HG03432 (cell line): ENCODE results near the gene SIX5.

ENCODE experiments used
- ATAC-seq: cut with Tn5 transposase; IDR thresholded peaks from one replicate; pipeline ENCODE4 v1.9.1; 2021; ENCODE audit warnings: mild to moderate bottlenecking, moderate library complexity; ENCODE audit not compliant: unreplicated experiment

SIX5 gene

DNA sequence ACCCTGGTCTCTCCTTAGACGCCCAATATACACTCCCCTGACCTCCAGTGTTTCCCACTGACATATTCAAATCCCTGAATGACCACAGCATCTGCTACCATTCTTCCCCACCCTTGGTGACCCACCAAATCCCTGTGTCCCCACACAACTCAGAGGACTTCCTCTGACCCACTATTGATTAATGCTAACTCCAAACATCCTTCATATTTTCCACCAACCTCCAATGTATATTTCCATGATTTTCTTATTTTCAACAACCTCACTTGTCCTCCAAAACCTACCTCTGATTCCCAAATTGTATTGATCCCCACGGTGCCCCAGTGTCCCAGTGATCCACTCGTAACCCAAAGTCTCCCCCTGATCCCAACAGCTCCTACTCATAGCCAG lies 24.1 kb upstream of the SIX5 start:
- ATAC-seq, result no peak

DNA sequence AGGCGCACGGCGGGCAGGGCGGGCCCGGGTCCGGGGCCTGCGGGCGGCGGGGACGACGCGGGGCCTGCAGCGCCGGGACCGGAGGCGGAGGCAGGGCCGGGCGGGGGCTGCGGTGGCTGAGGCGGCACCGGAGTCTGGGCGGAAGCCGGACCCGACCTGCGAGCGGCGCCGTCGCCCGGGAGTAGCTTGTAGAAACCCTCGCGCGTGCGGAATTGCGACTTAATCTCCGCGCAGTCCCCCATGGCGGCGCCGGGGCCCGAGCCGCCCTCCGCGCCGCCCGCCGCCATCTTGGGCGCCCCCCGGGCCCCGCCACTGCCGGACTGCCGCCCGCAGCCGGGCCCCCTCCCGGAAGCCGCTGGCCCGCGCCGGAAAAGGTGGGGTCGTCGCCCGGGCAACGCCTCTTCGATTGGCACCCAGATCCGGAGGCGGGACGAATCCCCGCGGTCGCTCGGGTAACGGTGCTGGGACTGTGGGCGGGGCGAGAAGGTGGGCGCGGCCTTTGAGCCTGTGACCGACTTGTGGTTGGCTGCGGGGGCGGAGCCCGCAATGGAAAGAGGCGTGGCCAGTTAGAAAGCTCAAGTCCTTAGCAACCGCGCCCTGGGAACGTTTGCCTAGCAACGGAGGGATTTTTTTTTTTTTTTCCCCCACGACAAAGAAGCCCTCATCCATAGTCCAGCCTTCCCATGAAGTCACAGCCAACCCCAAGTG lies 23.6 kb upstream of the SIX5 start, which contains the start of gene DMWD:
DMWD (minus strand) TSS at position 376 of the 708 bp plus-strand sequence; CDS start at position 287, 89 bp downstream.
- ATAC-seq, result peak; percentile 88

DNA sequence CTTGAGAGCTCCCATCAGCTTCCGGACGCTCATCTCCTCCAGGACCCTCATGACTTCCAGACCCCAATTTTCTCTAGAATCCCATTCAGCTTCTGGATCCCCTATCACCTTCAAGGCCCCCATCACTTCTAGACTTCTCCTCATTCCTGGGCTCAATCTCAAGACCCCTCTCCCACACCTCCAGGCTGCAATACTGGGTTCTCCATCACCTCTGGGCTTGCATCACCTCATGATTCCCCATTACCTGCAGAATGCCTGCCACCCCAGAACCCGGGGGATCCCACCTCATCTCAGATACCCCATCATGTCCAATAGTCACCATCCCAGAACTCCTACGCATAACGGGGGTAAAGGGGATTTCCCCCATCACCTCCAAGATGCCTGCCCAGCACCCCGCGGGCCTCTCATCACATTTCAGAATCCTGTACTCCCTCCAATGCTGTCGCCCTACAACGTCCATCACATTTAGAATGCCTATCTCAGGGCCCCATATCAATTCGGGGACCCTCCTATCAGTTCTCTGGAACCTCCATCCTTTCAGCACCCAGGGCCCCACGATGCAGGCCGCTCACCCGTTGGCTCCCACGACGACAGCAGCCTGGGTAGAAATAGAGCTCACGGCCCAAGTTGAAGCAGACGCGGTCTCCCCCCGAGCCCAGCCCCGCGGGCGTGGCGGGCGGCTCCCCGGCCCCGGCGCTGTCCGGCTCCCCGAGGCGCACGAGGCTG lies 22.9 kb upstream of the SIX5 start:
- peak; percentile 29 for ATAC-seq

DNA sequence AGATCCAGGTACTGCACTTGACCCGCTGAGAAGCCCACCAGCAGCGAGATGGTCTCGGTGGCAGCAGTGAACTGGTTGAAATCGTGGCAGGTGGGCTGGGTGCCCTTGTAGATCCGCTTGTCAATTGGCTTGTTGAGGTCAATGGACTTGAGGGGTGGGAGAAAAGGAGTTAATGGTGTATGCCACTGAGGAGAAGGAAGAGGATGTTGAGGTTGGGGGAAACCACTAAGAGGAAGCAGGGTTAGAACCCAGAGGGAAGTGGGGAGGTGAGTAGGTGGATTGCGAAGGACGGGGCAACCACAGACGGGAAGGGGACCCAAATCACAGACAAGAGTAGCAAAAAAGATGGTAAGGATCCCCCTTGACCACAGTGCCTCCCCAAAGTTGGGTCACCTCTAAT lies 21.9 kb upstream of the SIX5 start:
- ATAC-seq, result no peak

DNA sequence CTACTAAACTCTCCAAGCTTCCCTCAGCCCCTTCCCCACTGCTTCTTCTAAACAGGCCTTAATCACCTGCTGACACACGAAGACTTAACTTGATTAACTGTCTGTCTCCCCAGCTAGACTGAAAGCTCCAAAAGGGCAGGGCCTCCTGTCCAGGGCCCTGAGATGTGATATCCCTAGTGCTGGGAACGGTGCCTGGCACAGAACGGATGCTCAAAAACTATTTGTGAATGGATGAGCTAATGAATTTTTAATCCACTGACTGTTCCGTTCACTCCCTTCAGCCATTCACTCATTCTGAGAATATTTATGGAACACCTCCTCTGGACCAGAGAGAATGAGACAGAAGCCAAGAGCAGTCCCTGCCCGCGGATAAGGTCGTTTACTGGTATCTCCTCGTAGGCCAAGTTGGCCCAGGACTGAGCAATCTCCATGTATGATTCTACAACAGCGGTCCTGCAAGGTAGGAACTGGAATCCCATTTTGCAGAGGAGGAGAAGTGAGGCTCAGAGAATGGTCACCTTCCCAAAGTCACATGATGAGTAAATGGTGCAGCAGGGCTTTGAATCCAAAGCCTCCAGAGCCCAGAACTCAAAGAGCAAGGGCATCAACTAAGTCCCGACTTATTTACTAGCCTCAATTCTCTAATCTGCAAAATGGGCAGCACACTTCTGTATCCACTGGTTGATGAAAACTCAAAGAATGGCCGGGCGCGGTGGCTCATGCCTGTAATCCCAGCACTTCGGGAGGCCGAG lies 20.2 kb upstream of the SIX5 start:
- no peak for ATAC-seq

DNA sequence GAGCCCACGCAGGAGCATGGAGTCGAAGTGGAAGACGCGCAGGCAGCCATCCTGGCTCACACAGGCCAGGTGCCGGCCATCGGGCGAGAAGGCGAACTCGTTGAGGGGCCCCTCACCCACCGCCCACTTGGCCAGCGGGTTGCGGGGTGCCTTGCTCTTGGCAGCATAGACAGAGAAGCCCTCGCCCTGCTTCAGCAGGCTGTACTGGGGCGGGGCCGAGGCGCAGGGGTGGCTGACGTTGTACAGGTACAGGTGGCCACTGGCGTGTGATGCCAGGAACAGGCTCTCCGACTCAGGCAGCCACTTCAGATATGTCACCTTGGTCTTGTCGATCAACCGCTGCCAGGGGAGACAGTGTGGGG lies 17.5 kb upstream of the SIX5 start:
- no peak for ATAC-seq

DNA sequence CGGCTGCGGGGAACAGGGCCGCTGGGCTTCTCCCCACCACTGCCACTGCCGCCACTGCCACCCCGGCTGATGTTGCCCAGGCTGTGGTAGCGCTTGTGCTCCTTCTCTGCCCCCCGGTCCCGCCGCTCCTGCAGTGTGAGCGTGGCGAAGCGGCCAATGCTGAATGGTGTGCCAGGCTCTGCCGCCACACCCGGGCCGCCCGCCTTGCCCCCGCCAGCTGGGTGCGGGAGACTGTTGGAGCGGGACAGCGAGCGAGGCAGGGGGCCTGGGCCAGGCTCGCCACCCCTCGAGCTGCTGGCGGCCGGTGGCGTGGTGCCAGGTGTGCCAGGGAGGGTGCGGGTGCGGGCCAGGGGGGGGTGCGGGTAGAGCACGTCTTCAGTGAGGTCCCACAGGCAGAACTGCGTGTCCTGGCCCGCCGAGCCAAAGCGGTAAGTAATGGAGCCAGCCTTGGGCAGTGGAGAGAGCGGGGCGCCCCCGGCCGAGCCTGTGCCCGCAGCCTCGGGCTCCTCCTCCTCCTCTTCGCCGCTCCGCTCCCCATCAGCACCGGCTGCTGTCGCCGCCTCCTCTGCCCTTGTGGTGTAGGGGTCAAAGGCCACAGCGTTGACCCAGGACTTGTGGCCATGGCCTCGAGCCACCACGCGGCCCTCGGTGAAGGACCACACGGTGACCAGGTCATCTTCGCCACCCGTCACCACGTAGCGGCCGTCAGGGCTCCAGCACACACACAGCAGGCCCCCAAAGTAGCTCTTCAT lies 16.9 kb upstream of the SIX5 start:
- no peak for ATAC-seq

DNA sequence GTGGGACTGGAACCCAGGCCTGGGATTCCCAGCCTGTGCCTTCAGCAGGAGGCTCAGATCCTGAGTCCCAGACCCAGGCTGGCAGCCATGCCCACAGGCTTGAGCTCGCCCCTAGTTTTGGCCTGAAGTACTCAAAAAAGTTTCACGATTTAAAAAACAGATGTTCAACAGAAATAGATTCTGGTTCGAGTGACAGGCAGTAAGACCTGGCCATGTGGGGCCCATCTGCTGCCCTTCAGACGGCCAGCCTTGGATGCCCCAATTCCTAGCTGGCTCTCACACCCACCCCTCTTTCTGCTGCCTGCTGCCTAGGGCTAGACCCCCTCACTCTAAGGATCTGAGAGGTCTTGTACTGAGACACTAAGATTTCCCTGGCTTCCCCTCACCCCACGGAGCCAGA lies 16.0 kb upstream of the SIX5 start:
- ATAC-seq, result no peak

DNA sequence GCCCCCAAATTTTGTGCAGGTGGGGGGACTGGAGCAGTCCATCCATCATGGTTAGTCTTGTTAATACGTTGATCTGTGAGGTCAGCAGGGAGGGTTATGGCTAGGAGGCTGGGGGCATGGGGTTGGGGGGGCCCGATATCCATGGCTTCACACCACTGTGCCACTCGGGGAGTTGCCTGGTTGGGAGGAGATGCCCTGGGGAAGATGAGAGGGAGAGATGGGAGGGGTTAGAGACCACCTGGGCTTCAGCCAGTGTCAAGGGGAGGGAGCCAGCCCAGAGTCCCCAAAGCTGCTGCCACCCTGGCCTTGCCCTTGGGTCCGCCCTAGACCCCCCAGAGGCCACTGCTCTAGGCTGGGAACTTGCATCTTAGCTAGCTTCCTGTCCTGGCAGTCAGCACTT lies 15.0 kb upstream of the SIX5 start:
- no peak for ATAC-seq

DNA sequence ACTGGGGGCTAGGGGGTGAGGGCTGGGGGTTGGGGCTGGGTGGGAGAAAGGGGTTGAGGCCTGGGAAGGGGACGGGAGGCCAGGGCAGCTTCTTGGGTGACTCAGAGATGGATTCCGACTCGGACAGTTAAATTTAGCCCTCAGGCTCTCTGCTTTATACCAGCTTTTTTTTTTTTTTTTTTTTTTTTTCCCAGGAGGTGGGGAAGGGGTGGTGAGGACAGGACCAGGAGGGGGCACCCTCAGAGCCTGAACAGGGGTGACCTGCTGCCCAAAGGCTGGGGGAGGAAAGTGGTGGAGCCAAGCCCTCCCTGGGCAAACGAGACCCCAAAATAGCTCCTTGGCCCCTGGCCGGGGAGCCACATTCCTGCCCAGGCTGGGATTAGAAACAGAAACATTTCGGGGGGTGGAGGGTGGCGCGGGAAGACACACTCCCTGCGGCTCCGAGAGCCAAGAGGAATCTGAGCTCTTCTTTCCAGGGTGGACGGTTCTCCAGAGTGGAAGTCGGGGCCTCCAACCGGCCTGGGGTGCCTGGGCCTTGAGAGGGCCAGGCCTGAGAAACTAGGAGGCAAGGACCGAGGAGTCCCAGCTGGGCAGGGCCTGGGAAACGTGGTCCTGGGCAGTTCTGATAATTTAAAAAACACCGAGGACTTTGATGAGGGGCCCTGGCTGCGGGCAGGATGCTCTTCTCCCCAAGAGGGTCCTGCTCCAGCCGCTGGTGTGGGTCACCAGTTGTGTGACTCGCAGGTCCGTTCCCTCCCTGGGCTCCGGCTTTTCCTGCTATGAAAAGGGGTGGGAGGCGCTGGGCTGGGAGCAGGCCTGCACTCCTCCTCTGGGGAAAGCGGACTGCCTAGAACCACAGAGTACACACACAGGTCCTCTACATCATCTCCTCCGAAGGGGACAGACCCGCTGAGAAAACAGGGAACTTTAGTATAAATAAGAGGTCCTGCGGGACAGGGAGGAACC lies 14.1 kb upstream of the SIX5 start:
- no peak for ATAC-seq

DNA sequence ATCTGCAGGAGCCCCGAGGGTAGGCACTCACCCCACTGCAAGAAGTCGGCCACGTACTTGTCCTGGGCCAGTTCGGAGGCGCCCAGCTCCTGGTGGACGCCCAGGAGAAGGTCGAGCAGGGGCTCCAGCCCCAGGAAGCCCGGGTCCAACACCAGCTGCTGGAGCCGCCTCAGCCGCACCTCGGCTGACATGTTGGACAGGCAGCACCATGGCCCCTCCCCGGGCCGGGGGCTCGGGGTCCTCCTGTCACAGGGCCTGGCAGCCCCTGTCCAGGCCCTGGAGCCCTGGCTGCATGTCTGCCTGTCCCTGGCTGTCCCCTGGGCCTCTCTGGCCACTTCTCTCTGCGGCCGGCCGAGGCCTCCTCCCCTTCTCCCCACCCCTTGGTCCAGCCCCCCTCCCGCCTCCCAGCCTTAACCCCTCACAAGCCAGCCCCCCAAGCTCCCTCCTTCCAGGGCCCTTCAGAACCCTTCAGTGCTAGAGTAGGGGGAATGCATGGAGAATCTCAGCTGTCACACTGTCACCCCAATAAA lies 13.2 kb upstream of the SIX5 start, which contains the start of gene DMPK:
DMPK (minus strand) TSS at position 329 of the 530 bp plus-strand sequence; CDS start at position 191, 138 bp downstream.
- ATAC-seq, result no peak

DNA sequence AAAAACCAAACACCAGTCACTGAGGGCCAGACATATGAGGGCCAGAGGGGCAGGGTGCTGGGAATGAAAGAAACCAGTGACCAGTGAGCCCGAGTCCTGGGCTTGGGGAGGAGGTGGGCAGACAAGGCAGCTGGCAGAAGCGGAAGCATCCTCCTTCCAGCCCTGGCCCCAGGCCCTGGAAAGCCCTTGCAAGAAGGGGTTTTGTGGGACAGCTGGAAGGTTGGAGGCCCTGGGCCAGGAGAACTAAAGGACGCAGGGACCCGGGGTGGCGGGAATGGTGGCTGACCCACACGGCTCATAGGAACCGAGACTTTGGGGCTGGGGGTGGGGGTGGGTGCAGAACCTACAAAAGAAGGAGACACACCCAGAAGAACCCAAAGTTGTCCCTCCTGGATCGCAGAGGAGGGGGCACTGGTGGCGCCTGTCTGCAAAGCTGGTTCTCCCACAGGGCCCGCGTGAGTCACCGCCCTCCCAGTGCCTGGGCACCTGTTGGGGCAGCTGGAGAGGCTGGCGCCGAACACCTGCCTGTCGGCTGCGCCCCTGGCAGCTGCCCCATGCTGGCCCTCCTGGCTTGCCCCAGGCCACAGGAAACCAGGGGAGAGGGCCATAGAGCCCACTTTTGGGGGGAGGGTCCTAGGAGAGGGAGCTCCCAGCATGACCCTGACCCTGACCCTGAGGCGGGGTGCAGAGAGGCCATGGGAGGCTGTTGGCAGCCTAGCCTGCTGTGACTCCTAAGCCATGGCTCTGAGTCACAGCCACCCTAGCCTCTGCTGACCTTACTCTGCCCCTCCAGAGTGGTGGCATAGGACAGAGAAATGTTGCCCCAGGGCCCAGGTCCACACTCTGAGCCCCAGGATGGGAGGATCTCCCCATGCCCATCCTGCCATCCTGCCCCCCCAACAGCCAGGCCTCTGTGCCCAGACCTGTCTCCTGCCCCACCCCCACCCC lies 12.4 kb upstream of the SIX5 start:
- ATAC-seq, result no peak

DNA sequence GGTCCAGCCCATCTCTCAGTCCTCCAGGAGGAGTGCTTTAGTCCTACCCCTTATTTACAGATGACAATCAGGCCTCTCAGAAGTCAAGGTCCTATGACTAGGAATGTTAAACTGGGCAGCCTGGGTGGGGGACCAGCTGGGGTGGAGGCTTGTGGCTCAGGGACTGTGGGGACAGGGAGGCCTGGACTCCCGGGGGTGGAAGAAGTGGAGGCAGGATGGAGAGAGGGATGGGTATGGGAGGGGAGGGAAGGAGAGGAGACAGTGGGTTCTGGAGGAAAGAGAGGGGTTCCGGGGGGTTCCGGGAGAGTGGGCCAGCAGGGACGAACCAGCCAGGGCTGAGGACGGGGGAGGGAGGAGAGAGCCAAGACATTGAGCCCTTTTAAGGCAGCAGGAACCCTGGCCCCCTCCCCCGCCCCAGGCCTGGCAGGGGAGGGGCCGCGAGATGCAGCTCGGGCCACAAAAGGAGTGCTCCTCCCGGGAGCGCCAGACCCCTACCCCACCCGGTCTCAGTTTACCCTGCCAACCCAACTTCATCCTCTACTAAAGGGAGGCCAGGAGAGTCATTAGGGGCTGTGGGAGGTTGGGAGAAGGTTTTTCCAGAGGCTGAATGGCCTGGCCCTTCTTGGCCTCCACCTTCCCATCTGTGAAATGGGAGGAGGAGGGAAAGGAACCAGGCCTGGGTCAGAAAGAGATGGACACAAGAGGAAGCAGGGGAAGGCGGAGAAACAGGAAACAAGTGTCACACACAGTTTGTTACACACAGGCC lies 11.6 kb upstream of the SIX5 start:
- no peak for ATAC-seq

DNA sequence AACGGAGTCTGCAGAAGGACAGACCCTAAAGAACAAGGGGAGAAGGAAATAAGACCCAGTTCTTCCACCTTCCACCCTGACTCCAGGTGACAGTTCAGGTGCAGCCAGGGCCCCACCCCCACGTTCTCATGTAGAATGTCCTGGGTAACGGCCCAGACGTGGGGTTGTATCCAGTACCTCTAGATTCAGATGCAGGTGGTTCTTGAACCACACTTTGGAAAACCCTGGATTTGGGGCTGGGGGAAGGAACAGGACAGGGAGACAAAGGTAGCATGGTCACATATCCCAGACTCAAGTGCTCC lies 11.0 kb upstream of the SIX5 start:
- ATAC-seq, result no peak

DNA sequence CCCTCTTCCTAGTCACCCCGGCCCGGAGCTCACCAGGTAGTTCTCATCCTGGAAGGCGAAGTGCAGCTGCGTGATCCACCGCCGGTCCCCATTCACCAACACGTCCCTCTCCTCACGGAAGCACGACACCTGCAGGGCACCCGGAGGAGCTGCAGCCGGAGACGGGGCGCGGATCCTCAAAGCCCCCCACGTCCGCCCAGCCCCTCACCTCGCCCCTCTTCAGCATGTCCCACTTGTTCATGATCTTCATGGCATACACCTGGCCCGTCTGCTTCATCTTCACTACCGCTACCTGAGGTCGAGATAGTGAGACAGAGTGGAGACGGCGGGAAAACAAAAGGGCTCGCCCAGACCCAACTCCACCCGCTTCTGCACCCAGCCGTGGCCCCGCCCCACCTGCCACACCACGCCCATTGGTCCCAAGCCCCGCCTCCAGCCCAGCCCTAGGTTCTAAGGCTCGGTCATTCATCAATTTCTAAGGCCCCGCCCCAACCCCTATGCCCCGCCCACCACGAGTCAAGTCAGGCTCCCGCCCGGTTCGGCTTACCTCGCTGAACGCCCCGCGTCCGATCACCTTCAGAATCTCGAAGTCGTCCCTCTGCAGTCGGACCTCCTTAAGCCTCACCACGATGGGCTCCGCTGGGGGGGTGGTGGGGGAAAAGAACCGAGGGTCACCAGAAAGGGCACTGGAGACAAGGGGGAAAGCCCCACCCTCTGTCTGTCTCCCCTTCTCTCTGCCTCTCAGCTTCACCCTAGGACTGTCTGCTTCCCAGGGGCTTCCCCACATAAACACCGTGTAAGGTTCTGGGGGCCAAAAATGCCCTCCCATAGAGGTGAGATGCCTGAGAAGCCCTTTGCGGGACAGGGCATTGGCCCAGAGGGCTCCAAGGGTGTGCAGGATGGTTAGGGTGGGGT lies 10.4 kb upstream of the SIX5 start:
- peak; percentile 75 for ATAC-seq

DNA sequence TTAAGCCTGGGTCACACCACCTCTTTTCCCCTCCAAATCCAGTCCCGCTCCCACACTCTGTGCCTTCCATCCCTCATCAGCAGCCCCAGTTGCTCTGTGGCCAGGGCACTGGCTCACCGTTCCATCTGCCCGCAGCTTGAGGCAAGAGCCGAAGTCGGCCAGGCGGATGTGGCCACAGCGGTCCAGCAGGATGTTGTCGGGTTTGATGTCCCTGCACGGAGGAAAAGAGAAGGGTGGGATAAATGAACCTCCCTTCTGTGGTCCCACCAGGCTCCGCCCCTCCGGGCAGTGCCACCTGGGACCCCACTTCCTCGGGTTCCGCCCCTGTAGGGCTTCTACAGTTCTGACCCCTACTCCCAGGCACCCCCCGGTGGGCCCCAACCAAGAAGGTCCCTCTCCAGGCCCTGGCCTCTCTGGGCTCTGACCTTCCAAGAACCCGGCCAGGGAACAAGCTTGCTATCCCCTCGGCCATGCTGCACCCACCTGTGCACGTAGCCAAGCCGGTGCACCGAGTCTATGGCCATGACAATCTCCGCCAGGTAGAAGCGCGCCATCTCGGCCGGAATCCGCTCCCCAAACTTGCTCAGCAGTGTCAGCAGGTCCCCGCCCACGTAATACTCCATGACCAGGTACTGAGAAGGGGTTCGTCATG lies 9.1 kb upstream of the SIX5 start:
- ATAC-seq, result no peak
